Measurements from ENCODE around the gene SPTY2D1.
"Not testable (repeated sequence)": the region's sequence is repeated elsewhere in the genome, so short reads cannot be mapped to it uniquely, and the experiment has no call there.

Gene SPTY2D1

DNA sequence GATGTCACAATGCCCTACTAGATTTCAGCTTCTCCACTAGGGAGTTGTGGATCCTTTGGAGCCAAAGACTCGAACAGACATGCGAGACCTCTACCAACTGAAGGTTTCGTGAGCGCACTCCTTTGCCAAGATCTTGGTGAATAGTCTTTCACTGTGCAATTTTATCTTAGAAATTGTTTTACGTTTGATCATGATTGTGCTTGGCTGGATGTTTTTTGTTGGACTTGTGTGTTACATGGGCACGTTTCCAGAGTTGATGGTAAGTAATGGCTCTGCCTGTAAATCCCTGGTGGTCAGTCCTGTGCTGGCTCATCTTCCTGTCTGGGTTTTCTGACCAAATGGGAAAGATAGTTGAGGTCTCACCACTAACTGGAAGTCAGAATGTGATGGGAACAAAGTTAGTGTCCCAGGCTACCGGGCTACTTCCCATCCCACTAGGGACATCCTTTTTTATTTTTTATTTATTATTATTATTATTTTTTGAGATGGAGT, 34.4 kb downstream of the SPTY2D1 start, which contains the start of gene MISFA:
Gene MISFA, plus strand, starts transcription at position 51 of the 492 bp plus-strand sequence. Its CDS starts 140 bp downstream, at position 191.
- no peaks in the 10 kb centered on the region for H3K27me3 Mint-ChIP-seq

DNA sequence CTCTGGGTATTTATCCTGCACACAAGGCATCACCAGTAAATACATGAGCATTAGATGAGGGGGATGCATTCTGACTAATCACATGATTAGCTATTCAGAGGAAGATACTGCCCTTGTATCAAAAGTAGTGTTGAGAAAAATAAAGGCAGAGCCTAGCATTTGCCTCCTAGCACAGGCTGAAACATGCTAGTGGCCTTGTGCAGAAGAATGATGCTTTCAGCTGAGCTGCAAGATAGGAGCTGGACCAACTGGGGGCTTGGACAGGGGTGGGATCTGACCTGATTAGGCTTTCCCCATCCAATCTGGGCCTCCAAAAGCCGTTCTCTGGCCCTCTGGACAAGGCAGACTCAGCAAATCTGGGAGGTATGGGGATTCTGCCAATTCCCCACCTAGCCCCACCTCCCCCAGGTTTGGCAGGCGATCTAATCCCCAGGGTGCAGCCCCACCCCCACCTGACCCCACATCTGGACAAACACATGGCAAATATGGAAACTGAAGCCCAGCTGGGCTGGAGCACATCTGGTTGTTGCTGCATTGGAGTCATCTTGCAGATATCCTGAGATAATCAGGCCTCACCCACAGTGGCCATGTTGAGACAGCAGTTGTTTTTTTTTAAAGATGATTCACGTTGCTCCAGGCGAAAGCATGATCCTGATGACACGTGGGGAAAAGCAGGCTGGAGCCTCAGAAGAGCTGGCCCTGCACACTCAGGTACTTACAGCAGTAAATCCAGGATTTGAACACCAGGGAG, 39.0 kb downstream of the SPTY2D1 start:
- no peaks in the 10 kb centered on the region for H3K27me3 Mint-ChIP-seq
- no peaks in the 10 kb centered on the region for H3K36me3 Mint-ChIP-seq
- H3K27ac Mint-ChIP-seq = no peak overlapping the region
- H3K4me1 Mint-ChIP-seq (ENCODE audit: low read depth) = peaks cover 9% of the 10 kb centered on the region
- no peak overlapping the region for H3K4me3 Mint-ChIP-seq
- no peaks in the 10 kb centered on the region for H3K9me3 Mint-ChIP-seq (ENCODE audit: low read depth)

More for the DNA sequence above, 34.4 kb downstream of the SPTY2D1 start, which contains the start of gene MISFA:
- H3K4me1 Mint-ChIP-seq (ENCODE audit: low read depth) = no peaks in the 10 kb centered on the region
- H3K36me3 Mint-ChIP-seq = no peaks in the 10 kb centered on the region
- H3K4me3 Mint-ChIP-seq = no peak within 1 kb of the TSS
- H3K9me3 Mint-ChIP-seq (ENCODE audit: low read depth) = no peaks in the 10 kb centered on the region
- H3K27ac Mint-ChIP-seq = no peak within 1 kb of the TSS

DNA sequence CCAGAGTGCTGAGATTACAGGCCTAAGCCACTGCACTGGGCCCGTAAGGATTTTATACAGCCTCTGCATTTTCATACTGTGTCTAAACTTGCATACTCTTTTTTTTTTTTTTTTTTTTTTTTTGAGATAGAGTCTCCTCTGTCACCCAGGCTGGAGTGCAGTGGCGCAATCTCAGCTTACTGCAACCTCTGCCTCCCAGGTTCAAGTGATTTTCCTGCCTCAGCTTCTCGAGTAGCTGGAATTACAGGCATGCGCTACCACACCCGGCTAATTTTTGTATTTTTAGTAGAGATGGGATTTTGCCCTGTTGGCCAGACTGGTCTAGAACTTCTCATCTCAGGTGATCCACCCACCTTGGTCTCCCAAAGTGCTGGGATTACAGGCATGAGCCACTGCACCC, 40.1 kb downstream of the SPTY2D1 start:
- not testable (repeated sequence) for H3K4me1 Mint-ChIP-seq (ENCODE audit: low read depth); H3K36me3 Mint-ChIP-seq; H3K4me3 Mint-ChIP-seq; H3K9me3 Mint-ChIP-seq (ENCODE audit: low read depth); H3K27me3 Mint-ChIP-seq; H3K27ac Mint-ChIP-seq

DNA sequence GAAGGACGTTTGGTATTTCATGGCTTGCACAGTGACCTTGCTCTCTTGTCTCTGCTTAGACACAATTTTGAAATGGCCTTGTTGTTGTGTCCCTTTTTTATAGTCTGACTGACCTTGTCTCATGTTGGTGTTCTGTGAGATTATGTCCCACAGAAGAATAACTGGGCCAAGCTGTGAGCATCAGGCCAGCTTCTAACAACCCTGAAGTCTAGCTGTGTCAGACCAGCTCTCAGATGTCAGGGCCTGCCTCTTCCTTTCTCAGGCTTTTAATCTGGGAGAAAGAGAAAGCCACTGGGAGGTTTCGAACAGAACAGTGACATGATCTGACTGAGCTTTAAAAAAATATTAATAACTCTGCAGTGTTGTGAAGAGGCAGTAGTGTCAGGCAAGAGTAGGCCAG, 43.6 kb downstream of the SPTY2D1 start:
- Mint-ChIP-seq H3K9me3 (ENCODE audit: low read depth) (no peaks in the 10 kb centered on the region), H3K4me1 (ENCODE audit: low read depth) (peaks cover 9% of the 10 kb centered on the region), H3K4me3 (no peak overlapping the region), H3K36me3 (no peaks in the 10 kb centered on the region), H3K27ac (no peak overlapping the region), H3K27me3 (no peaks in the 10 kb centered on the region)

DNA sequence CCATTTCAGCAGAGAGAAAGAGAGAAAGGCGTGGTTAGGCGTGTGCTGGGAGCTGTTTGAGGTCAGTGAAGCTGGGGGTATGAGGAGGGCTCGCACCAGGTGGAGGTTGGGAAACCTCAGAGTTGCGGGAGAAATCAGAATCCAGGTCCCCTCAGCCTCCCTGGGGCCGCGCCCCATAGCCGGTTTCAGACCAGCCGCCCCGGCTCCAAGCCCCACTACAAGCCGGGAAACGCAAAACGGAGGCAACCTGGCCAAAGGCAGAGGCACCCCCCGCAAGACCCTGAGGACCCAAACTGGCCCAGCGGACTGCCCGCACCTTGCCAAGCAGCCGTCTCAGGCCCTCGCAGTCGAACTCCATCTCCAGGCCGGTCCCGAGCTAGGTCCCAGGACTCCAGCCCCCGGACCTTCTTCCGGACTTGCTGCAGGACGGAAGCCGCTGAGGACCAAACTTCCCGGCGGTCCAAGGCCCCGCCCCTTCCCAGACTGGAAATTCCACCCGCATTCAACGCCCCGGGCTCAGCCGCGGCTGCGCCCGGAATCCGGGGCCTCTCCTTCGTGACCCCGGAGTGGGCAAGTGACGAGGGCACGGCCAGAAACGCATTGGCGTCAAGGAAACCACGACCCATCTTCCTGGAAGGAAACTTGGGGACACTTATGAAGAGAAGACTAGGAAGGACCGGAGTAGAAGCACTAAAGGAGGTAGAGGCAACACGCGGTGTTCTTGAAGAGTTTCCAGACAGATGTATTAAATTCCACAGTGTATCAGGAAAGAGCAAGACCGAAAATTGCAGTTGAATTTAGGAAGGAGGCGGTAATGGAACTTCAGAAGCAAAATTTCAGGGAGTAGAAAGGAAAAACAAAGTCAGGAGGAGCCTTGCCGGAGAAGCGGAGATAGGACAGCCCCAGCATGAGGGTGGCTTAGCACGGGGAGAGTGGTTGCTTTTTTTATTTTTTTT, 45.6 kb downstream of the SPTY2D1 start, which contains the start of gene UEVLD:
Gene UEVLD, minus strand, starts transcription at position 438 of the 956 bp plus-strand sequence. Its CDS starts 80 bp downstream, at position 358.
- peaks cover 9% of the 10 kb centered on the region for H3K4me1 Mint-ChIP-seq (ENCODE audit: low read depth)
- no peaks in the 10 kb centered on the region for H3K9me3 Mint-ChIP-seq (ENCODE audit: low read depth)
- no peak within 1 kb of the TSS for H3K27ac Mint-ChIP-seq
- H3K36me3 Mint-ChIP-seq = no peaks in the 10 kb centered on the region
- H3K4me3 Mint-ChIP-seq = no peak within 1 kb of the TSS
- no peaks in the 10 kb centered on the region for H3K27me3 Mint-ChIP-seq

DNA sequence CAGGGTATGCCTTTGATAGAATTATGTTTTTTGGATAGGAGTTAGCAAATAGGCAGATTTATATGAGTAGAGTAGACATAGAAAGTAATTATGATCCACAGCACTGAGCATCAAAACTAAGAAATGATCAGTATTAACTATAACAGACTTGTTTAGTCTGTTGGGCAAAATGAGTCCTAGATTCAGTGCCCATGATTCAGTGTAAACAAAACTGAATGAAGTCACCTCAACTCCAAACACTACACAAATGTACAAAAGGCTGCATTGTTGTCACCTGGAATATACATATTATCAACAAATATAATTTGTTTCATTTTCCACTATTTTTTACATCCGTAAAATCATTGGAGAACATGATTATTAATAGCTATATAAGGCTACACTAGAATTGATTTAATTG, 52.3 kb downstream of the SPTY2D1 start:
- no peaks in the 10 kb centered on the region for H3K27me3 Mint-ChIP-seq
- no peak overlapping the region for H3K4me3 Mint-ChIP-seq
- peaks cover 7% of the 10 kb centered on the region for H3K4me1 Mint-ChIP-seq (ENCODE audit: low read depth)
- peaks cover 13% of the 10 kb centered on the region for H3K36me3 Mint-ChIP-seq
- H3K27ac Mint-ChIP-seq = no peak overlapping the region
- no peaks in the 10 kb centered on the region for H3K9me3 Mint-ChIP-seq (ENCODE audit: low read depth)

DNA sequence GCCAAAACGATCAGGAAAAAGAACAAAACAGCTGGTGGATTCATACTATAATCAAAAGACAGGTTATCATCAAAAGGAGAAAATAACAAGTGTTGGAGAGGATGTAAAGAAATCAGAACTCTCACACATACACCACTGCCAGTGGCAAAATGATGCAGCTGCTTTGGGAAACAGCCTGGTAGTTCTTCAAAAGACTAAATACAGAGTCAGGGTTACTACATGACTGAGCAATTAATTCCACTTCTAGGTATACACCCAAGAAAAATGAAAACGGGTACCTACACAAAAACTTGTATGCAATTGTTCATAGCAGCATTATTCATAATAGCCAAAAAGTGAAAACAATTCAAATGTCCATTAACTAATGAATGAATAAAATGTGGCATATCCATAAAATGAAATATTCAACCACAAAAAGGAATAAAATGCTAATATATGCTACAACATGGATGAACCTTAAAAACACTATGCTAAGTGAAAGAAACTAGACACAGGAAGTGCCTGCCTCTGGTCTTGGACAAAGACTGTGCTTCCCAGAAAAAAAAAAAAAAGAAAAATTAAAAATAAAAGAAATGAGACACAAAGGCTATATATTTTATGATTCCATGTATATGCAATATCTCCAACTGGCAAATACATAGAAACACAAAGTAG, 53.9 kb downstream of the SPTY2D1 start:
- Mint-ChIP-seq H3K36me3 (peaks cover 13% of the 10 kb centered on the region), H3K27ac (no peak overlapping the region), H3K9me3 (ENCODE audit: low read depth) (no peaks in the 10 kb centered on the region), H3K4me3 (no peak overlapping the region), H3K27me3 (no peaks in the 10 kb centered on the region), H3K4me1 (ENCODE audit: low read depth) (peaks cover 7% of the 10 kb centered on the region)

DNA sequence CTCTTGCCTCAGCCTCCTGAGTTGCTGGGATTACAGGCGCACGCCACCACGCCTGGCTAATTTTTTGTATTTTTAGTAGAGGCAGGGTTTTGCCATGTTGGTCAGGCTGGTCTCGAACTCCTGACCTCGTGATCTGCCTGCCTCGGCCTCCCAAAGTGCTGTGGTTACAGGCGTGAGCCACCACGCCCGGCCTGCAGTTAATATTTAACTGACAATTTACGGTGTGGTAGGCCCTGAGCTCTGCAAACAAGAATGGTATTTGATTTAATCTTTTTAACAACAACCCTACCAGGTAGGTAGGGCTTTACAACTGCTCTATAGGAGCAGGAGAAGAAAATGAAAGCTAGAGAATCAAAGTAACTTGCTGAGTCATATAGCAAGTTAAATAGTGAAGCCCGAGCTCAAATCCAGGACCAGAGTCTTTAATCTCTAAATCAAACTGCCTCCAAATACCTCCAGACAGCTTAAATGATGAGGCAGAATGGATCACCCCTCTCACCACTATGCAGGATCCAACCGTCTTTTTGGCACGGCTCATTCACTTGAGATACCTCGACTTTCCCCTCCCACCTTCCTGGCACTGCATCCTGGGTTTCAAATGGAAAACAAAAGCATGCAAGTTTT, 55.1 kb downstream of the SPTY2D1 start:
- Mint-ChIP-seq H3K4me3 (peak overlapping the region; percentile 38), H3K4me1 (ENCODE audit: low read depth) (peaks cover 7% of the 10 kb centered on the region), H3K36me3 (peaks cover 15% of the 10 kb centered on the region), H3K27ac (no peak overlapping the region), H3K27me3 (no peaks in the 10 kb centered on the region), H3K9me3 (ENCODE audit: low read depth) (no peaks in the 10 kb centered on the region)

DNA sequence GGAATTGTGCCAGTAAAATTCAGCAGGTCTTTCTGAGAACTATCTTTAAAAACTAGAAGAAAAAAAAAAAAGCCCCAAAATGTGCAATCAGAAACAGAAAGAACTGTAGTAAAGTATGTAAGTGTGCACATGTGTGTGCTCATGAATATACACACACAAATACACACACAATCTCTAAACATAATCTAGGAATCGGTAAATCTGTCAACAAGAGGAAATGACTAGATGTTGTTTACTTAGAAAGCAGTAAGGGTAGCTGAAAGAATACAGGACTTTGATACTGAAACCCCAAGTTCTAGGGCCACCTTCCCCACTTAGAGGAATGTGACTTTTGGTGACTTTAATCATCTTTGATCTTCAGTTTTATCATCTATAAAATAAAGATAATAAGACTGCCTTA, 58.8 kb downstream of the SPTY2D1 start:
- Mint-ChIP-seq H3K4me1 (ENCODE audit: low read depth) (peaks cover 5% of the 10 kb centered on the region), H3K4me3 (no peak overlapping the region), H3K27ac (no peak overlapping the region), H3K36me3 (peaks cover 21% of the 10 kb centered on the region), H3K27me3 (no peaks in the 10 kb centered on the region), H3K9me3 (ENCODE audit: low read depth) (no peaks in the 10 kb centered on the region)

DNA sequence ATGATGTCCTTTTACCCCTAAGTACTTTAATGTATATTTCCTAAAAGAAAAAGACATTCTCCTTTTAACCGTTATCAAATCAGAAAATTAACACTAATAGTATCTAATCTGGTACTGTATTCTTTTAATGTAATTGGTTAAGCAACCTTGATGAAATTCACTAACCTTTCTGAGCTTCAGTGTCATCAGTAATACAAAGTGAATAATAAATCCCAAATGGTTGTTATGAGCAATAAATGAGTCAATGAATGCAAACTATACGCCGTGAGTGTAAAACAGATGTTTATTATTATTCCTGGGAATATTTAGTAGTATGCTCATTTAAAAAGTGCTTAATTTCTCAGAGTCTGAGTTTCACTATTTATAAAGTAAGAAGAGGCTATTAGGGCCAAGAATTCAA, 67.1 kb downstream of the SPTY2D1 start:
- Mint-ChIP-seq H3K27me3 (no peaks in the 10 kb centered on the region), H3K4me3 (no peak overlapping the region), H3K27ac (no peak overlapping the region), H3K36me3 (peaks cover 3% of the 10 kb centered on the region), H3K9me3 (ENCODE audit: low read depth) (no peaks in the 10 kb centered on the region), H3K4me1 (ENCODE audit: low read depth) (no peaks in the 10 kb centered on the region)

DNA sequence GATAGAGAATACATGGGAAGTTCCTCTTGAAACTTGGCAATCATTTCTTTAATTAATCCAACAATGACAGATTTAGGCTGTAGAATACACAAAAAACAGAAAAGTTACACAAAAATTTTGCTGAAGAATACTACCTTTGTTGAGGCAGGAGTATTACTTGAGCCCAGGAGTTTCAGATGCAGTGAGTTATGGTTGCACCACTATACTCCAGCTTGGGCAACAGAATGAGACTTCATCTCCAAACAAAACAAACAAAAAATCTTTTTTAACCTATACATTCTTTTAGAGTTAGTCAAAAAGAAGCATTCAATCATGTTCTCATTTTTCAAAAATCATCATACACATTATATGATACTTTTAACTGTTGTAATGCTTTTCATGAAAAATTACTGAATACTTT, 67.7 kb downstream of the SPTY2D1 start:
- H3K27me3 Mint-ChIP-seq = no peaks in the 10 kb centered on the region

DNA sequence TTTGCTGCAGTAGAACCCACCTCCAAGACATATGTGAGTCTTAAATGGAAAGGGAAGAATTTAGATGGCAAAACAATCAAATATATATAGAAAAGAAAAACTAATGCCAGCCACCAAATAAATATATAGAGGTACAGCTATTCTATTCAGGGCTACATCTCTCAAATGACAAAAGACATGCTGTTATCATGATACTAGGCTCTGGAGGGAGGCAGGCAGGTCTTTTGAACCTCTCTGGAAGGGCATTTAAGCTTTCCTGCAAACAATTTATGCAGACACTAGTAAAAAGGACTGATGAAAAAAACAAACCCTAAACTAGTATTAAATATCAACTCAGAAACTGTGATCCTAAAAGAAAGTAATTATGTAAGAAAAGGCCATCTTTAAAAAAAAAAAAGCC, 70.0 kb downstream of the SPTY2D1 start:
- Mint-ChIP-seq H3K27me3 (no peaks in the 10 kb centered on the region), H3K9me3 (ENCODE audit: low read depth) (no peaks in the 10 kb centered on the region), H3K4me1 (ENCODE audit: low read depth) (no peaks in the 10 kb centered on the region), H3K36me3 (peaks cover 2% of the 10 kb centered on the region), H3K27ac (no peak overlapping the region), H3K4me3 (no peak overlapping the region)

More for the DNA sequence above, 67.7 kb downstream of the SPTY2D1 start:
- Mint-ChIP-seq H3K4me3 (no peak overlapping the region), H3K36me3 (peaks cover 2% of the 10 kb centered on the region), H3K27ac (no peak overlapping the region), H3K9me3 (ENCODE audit: low read depth) (no peaks in the 10 kb centered on the region), H3K4me1 (ENCODE audit: low read depth) (no peaks in the 10 kb centered on the region)

DNA sequence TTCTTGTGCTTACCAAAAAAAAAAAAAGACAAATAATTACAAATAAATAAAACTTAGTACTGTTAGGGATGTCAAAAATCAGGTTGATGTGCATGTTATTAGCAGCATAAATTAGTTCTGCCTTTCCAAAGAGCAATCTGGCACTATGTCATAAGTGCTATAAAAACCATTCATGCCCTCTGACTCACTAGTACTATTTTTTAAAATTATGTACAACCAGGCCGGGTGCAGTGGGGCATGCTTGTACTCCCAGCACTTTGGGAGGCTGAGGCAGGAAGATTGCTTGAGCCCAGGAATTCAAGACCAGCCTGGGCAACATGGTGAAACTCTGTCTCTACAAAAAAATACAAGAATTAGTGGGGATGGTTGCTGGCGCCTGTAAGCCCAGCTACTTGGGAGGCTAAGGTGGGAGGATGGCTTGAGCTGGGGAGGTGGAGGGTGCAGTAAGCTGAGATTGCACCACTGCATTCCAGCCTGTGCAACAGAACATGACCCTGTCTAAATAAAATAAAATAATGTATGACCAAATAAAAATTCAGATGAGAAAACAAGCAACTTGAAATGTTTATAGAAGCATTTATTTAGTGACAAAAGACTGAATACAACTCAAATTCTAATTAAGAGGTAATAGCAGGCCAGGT, 70.9 kb downstream of the SPTY2D1 start:
- H3K4me1 Mint-ChIP-seq (ENCODE audit: low read depth) = no peaks in the 10 kb centered on the region
- no peaks in the 10 kb centered on the region for H3K27me3 Mint-ChIP-seq
- H3K9me3 Mint-ChIP-seq (ENCODE audit: low read depth) = no peaks in the 10 kb centered on the region
- H3K4me3 Mint-ChIP-seq = no peak overlapping the region
- no peak overlapping the region for H3K27ac Mint-ChIP-seq
- H3K36me3 Mint-ChIP-seq = peaks cover 3% of the 10 kb centered on the region

All from activated naive CD8-positive, alpha-beta T cell (primary cell).